C4-2B (cell line): ENCODE measurements around the gene ADM5.

Source experiments
- CTCF ChIP-seq: fragments of 450-650 bp; conservative IDR thresholded peaks from 2 replicates; pipeline ENCODE4 v1.5.1; 2017; ENCODE audit warnings: mild to moderate bottlenecking
- ZFX ChIP-seq: fragments of 450-650 bp; IDR thresholded peaks from 2 replicates; pipeline ENCODE4 v1.6.1; 2017

- TF ChIP-seq CTCF, result no peak
- no peak for TF ChIP-seq ZFX
These were observed 13.1 kb upstream of the ADM5 start for GRCh38 chr19:49676136-49676783.
